NOMO-1 treated with dmso at 0.1 percent for 144 hours (cell line): ENCODE data around the gene TMEM42.

Source experiments
- DNase-seq: peaks from one replicate; lab custom pipeline; 2025; ENCODE audit not compliant: unreplicated experiment; lab: John Stamatoyannopoulos, UW

The TMEM42 gene

GRCh38 chr3:44870375-44871061, 8.8 kb downstream of the TMEM42 start:
- no peak for DNase-seq

- DNase-seq = no peak
Measured at GRCh38 chr3:44874308-44874707, 12.6 kb downstream of the TMEM42 start, which contains the start of gene TGM4. TGM4 (plus strand) TSS chr3:44874608; CDS start chr3:44874679, 71 bp downstream.

- DNase-seq = no peak
Measured at GRCh38 chr3:44875596-44875995, 13.9 kb downstream of the TMEM42 start.

- DNase-seq = no peak
Measured at GRCh38 chr3:44877333-44877732, 15.6 kb downstream of the TMEM42 start.

GRCh38 chr3:44880284-44880683, 18.6 kb downstream of the TMEM42 start:
- DNase-seq = no peak

GRCh38 chr3:44883213-44883955, 21.7 kb downstream of the TMEM42 start:
- no peak for DNase-seq

- DNase-seq = no peak
Measured at GRCh38 chr3:44883999-44884431, 22.3 kb downstream of the TMEM42 start.

GRCh38 chr3:44885618-44886017, 23.9 kb downstream of the TMEM42 start:
- DNase-seq = no peak

GRCh38 chr3:44886561-44886960, 24.8 kb downstream of the TMEM42 start:
- no peak for DNase-seq

GRCh38 chr3:44887101-44887500, 25.4 kb downstream of the TMEM42 start:
- no peak for DNase-seq

GRCh38 chr3:44890258-44890657, 28.5 kb downstream of the TMEM42 start:
- DNase-seq = no peak

- peak; percentile 1 for DNase-seq
Measured at GRCh38 chr3:44890852-44891251, 29.1 kb downstream of the TMEM42 start.

- DNase-seq = no peak
Measured at GRCh38 chr3:44892689-44893088, 31.0 kb downstream of the TMEM42 start.

- no peak for DNase-seq
Measured at GRCh38 chr3:44893097-44893496, 31.4 kb downstream of the TMEM42 start.

GRCh38 chr3:44894485-44894884, 32.8 kb downstream of the TMEM42 start:
- DNase-seq = no peak

GRCh38 chr3:44896440-44896839, 34.7 kb downstream of the TMEM42 start:
- no peak for DNase-seq

- no peak for DNase-seq
Measured at GRCh38 chr3:44899683-44900367, 38.1 kb downstream of the TMEM42 start.

GRCh38 chr3:44902628-44903027, 40.9 kb downstream of the TMEM42 start:
- no peak for DNase-seq

- no peak for DNase-seq
Measured at GRCh38 chr3:44903314-44903713, 41.6 kb downstream of the TMEM42 start.

GRCh38 chr3:44903751-44904150, 42.0 kb downstream of the TMEM42 start:
- no peak for DNase-seq

- DNase-seq = no peak
Measured at GRCh38 chr3:44905446-44906157, 43.9 kb downstream of the TMEM42 start.
